Measurements from ENCODE around the gene FBXW4. TPM values are rescaled to one million over a fixed set of nuclear protein-coding genes. Genes with fewer than 3 reads are reported as not detected.

The FBXW4 gene
- total and polyA plus RNA-seq, 9 of the 15 experiments (the other 6 are each of a cell fraction or from before 2014, with no cell fraction given), result 1.0 to 10.6 (median 5.4) TPM

DNA sequence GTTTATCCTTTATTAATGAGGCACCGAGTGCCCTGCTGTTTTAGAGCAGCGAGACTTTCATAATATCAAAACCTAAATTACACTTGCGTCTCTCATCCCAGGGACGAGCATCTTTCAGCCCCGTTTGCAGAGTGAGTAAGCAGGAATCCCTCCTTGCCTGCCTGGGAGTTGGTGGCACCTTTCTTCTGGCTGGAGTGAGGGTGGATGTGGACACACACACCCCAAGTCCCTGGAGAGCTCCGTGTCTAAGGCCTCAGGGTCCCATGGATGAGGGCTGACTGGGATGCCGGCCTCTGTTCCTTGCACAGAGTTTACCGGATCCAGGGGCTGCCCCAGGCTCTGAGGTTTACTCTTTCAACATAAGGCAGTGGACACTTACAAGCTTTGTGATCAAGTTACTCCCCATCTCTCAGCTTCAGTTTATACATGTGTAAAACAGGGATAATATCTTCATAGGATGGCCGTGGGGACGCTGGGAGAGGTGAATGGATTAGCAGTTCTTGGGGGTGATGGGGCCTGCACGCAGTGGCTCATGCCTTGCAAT, 131.4 kb downstream of the FBXW4 start:
- Histone ChIP-seq H3K79me2 (ENCODE audit: control insufficient read depth, insufficient read depth, low read length) (no peaks in the 10 kb centered on the region), H3K27ac (ENCODE audit: extremely low read depth, low read depth, low read length) (no peak overlapping the region), H3K4me1 (replicated peaks in 1 of 2; ENCODE audit: control insufficient read depth in 2 of 2, insufficient read depth in 2 of 2, low read length in 2 of 2) (peaks cover 9 to 25% of the 10 kb centered on the region in 2 experiments; a peak in 4 of 5 replicates), H3K4me3 (no peak overlapping the region), H3K9ac (ENCODE audit: insufficient read depth in 1 of 2, low read depth in 2 of 2, low read length in 2 of 2) (no peak overlapping the region), H3K4me2 (ENCODE audit: insufficient read depth, low read length) (no peak overlapping the region), H3K36me3 (ENCODE audit: control insufficient read depth, insufficient read depth, low read length) (no peaks in the 10 kb centered on the region), H3K9me1 (ENCODE audit: control insufficient read depth, insufficient read depth, low read length) (no peaks in the 10 kb centered on the region), H3K9me3 (replicated peaks; ENCODE audit: control insufficient read depth, insufficient read depth, low read depth, low read length) (no peaks in the 10 kb centered on the region), H2AFZ (ENCODE audit: low read depth, low read length) (no peak overlapping the region), H4K20me1 (replicated peaks; ENCODE audit: control insufficient read depth, insufficient read depth, low read length) (no peaks in the 10 kb centered on the region), H3K27me3 (ENCODE audit: control insufficient read depth in 2 of 2, insufficient read depth in 2 of 2, low read length in 2 of 2) (no peaks in the 10 kb centered on the region)
- WGBS (ENCODE audit: insufficient coverage, low coverage, missing lambda C conversion rate), result 27% methylated on average over 9 of the region's 11 CpGs
- ChIA-PET POLR2A (interaction anchor here (0.5 to 0.6 kb wide), 3 partner anchors 35 to 255 kb away, joined by 3 read pairs; no protein-coding TSS in a partner anchor), CTCF (ENCODE audit: low intra/inter-chr PET ratio) (no interaction called here)
- DNase-seq (ENCODE audit: extremely low read depth in 1 of 4, low spot score in 3 of 4) (no peak), FAIRE-seq (no peak), ATAC-seq (no peak)
- TF ChIP-seq ZNF217 (CRISPR knock-in tag; IDR thresholded peaks at IDR 0.05) (no peak), NFYB (IDR thresholded peaks at IDR 0.05; ENCODE audit: extremely low read depth, insufficient read length) (no peak), POLR3A (IDR thresholded peaks at IDR 0.05; ENCODE audit: borderline replicate concordance, extremely low read depth, insufficient read depth, insufficient read length) (no peak), MCM5 (IDR thresholded peaks at IDR 0.05; ENCODE audit: low read depth) (no peak), TRIM28 (IDR thresholded peaks at IDR 0.05) (no peak)
- intact Hi-C loops (cut with micrococcal nuclease) (no loop called here), in situ Hi-C loops (cut with MboI) (no loop called here)
- BruUV-seq (replicated peaks), result no TSS peak

DNA sequence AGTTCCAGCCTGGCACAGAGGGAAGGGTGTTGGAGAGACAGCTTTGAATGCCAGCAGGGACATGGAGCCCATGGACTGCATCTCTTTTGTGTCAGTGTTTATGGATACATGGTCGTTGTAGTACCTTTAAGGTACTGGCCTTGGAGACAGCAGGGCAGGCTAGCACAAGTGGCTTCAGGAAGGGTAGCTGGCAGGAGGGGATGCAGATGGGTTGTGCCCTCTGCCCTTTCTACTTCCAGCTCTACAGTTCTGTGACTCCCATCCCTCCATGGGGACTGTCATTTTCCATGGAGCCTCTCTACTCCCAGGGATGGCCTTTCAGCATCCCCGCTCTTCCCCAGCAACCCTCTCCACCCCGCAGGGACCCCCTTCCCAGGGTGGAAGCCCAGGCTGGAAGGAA, 132.0 kb downstream of the FBXW4 start:
- intact Hi-C loops (cut with micrococcal nuclease) (no loop called here), in situ Hi-C loops (cut with MboI) (no loop called here)
- H3K9me1 ChIP-seq (ENCODE audit: control insufficient read depth, insufficient read depth, low read length), result no peaks in the 10 kb centered on the region
- H3K4me1 ChIP-seq (replicated peaks in 1 of 2; ENCODE audit: control insufficient read depth in 2 of 2, insufficient read depth in 2 of 2, low read length in 2 of 2), result peaks cover 9 to 26% of the 10 kb centered on the region in 2 experiments; a peak in 4 of 5 replicates
- ChIA-PET POLR2A (interaction anchor here (0.5 to 0.6 kb wide), 2 partner anchors 35 to 254 kb away, joined by 3 read pairs; no protein-coding TSS in a partner anchor), CTCF (ENCODE audit: low intra/inter-chr PET ratio) (no interaction called here)
- H3K27ac ChIP-seq (ENCODE audit: extremely low read depth, low read depth, low read length), result no peak overlapping the region
- ATAC-seq (no peak), FAIRE-seq (no peak), DNase-seq (ENCODE audit: extremely low read depth in 1 of 4, low spot score in 3 of 4) (no peak)
- H4K20me1 ChIP-seq (replicated peaks; ENCODE audit: control insufficient read depth, insufficient read depth, low read length), result no peaks in the 10 kb centered on the region
- 51% methylated on average over 3 of the region's 3 CpGs for WGBS (ENCODE audit: insufficient coverage, low coverage, missing lambda C conversion rate)
- no peak overlapping the region for H3K4me3 ChIP-seq
- no peaks in the 10 kb centered on the region for H3K9me3 ChIP-seq (replicated peaks; ENCODE audit: control insufficient read depth, insufficient read depth, low read depth, low read length)
- no peak overlapping the region for H2AFZ ChIP-seq (ENCODE audit: low read depth, low read length)
- no peaks in the 10 kb centered on the region for H3K36me3 ChIP-seq (ENCODE audit: control insufficient read depth, insufficient read depth, low read length)
- BruUV-seq (replicated peaks), result no TSS peak
- no peak overlapping the region for H3K9ac ChIP-seq (ENCODE audit: insufficient read depth in 1 of 2, low read depth in 2 of 2, low read length in 2 of 2)
- H3K4me2 ChIP-seq (ENCODE audit: insufficient read depth, low read length), result no peak overlapping the region
- H3K27me3 ChIP-seq (ENCODE audit: control insufficient read depth in 2 of 2, insufficient read depth in 2 of 2, low read length in 2 of 2), result no peaks in the 10 kb centered on the region
- H3K79me2 ChIP-seq (ENCODE audit: control insufficient read depth, insufficient read depth, low read length), result no peaks in the 10 kb centered on the region
- no peak for TF ChIP-seq TGIF2 (CRISPR knock-in tag; IDR thresholded peaks at IDR 0.05)
- TF ChIP-seq KAT2B (IDR thresholded peaks at IDR 0.05; ENCODE audit: low read depth, low read length), result no peak
- no peak for TF ChIP-seq HMGXB4 (CRISPR knock-in tag; IDR thresholded peaks at IDR 0.05)
- TF ChIP-seq ZFP30 (CRISPR knock-in tag; IDR thresholded peaks at IDR 0.05; ENCODE audit: borderline replicate concordance), result no peak
- TF ChIP-seq RBM15 (IDR thresholded peaks at IDR 0.05; ENCODE audit: insufficient read depth, low read length), result no peak
- TF ChIP-seq MAFK (IDR thresholded peaks at IDR 0.05; ENCODE audit: low read length), result no peak

Measured in K562 (cell line).